ENCODE measurements around the gene LEKR1. TPM values are rescaled to one million over a fixed set of nuclear protein-coding genes. Genes with fewer than 3 reads are reported as not detected.

Gene LEKR1
- total RNA-seq, 2 donors from 2014 or later = 4.2 TPM; not detected in 1

GRCh38 chr3:157051055-157051454 is 224.9 kb downstream of the LEKR1 start:
- H3K4me1 ChIP-seq (ENCODE audit: control insufficient read depth in 1 of 2, low read depth in 2 of 2) = no peaks in the 10 kb centered on the region
- no peaks in the 10 kb centered on the region for H3K27me3 ChIP-seq (replicated peaks; ENCODE audit: insufficient read depth)
- no peaks in the 10 kb centered on the region for H3K9me3 ChIP-seq
- ATAC-seq (ENCODE audit: insufficient number of reproducible peaks, low FRiP score, low read depth) (no peak), DNase-seq (ENCODE audit: low spot score) (no peak)
- H3K36me3 ChIP-seq = no peaks in the 10 kb centered on the region
- no peak for TF ChIP-seq CTCF (IDR thresholded peaks at IDR 0.05)
- no peak overlapping the region for H3K27ac ChIP-seq
- H3K4me3 ChIP-seq = no peak overlapping the region

GRCh38 chr3:157051591-157051990 is 225.4 kb downstream of the LEKR1 start:
- DNase-seq (ENCODE audit: low spot score) (no peak), ATAC-seq (ENCODE audit: insufficient number of reproducible peaks, low FRiP score, low read depth) (no peak)
- H3K9me3 ChIP-seq = no peaks in the 10 kb centered on the region
- TF ChIP-seq CTCF (IDR thresholded peaks at IDR 0.05) = no peak
- H3K27ac ChIP-seq = no peak overlapping the region
- no peak overlapping the region for H3K4me3 ChIP-seq
- no peaks in the 10 kb centered on the region for H3K27me3 ChIP-seq (replicated peaks; ENCODE audit: insufficient read depth)
- H3K36me3 ChIP-seq = no peaks in the 10 kb centered on the region
- no peaks in the 10 kb centered on the region for H3K4me1 ChIP-seq (ENCODE audit: control insufficient read depth in 1 of 2, low read depth in 2 of 2)

GRCh38 chr3:157056035-157056434 is 229.9 kb downstream of the LEKR1 start:
- Histone ChIP-seq H3K4me3 (no peak overlapping the region), H3K27me3 (replicated peaks; ENCODE audit: insufficient read depth) (no peaks in the 10 kb centered on the region), H3K27ac (no peak overlapping the region), H3K9me3 (no peaks in the 10 kb centered on the region), H3K36me3 (no peaks in the 10 kb centered on the region), H3K4me1 (ENCODE audit: control insufficient read depth in 1 of 2, low read depth in 2 of 2) (no peaks in the 10 kb centered on the region)
- ATAC-seq (ENCODE audit: insufficient number of reproducible peaks, low FRiP score, low read depth) (no peak), DNase-seq (ENCODE audit: low spot score) (no peak)
- no peak for TF ChIP-seq CTCF (IDR thresholded peaks at IDR 0.05)

GRCh38 chr3:157058392-157059071 is 232.4 kb downstream of the LEKR1 start:
- no peak for TF ChIP-seq CTCF (IDR thresholded peaks at IDR 0.05)
- DNase-seq (ENCODE audit: low spot score) (no peak), ATAC-seq (ENCODE audit: insufficient number of reproducible peaks, low FRiP score, low read depth) (no peak)
- no peaks in the 10 kb centered on the region for H3K9me3 ChIP-seq
- no peaks in the 10 kb centered on the region for H3K36me3 ChIP-seq
- no peak overlapping the region for H3K4me3 ChIP-seq
- no peaks in the 10 kb centered on the region for H3K27me3 ChIP-seq (replicated peaks; ENCODE audit: insufficient read depth)
- H3K4me1 ChIP-seq (ENCODE audit: control insufficient read depth in 1 of 2, low read depth in 2 of 2) = peaks cover 0 to 1% of the 10 kb centered on the region in 2 donors
- H3K27ac ChIP-seq = no peak overlapping the region

- TF ChIP-seq CTCF (IDR thresholded peaks at IDR 0.05) = no peak
- no peak overlapping the region for H3K4me3 ChIP-seq
- ATAC-seq (ENCODE audit: insufficient number of reproducible peaks, low FRiP score, low read depth) (no peak), DNase-seq (ENCODE audit: low spot score) (no peak)
- no peaks in the 10 kb centered on the region for H3K27me3 ChIP-seq (replicated peaks; ENCODE audit: insufficient read depth)
- peaks cover 0 to 8% of the 10 kb centered on the region in 2 donors for H3K4me1 ChIP-seq (ENCODE audit: control insufficient read depth in 1 of 2, low read depth in 2 of 2)
- no peak overlapping the region for H3K27ac ChIP-seq
- H3K9me3 ChIP-seq = no peaks in the 10 kb centered on the region
- H3K36me3 ChIP-seq = no peaks in the 10 kb centered on the region
Observed at GRCh38 chr3:157059181-157059580, 233.0 kb downstream of the LEKR1 start.
